Ishikawa (cell line): ENCODE measurements around the gene RNF183.

Source experiments
- CEBPB ChIP-seq: IDR thresholded peaks from 2 replicates; pipeline ENCODE4 v1.6.1; 2012
- CREB1 ChIP-seq: IDR thresholded peaks from 2 replicates; pipeline ENCODE4 v1.6.1; 2012; ENCODE audit warnings: low read depth
- EGR1 ChIP-seq: IDR thresholded peaks from 2 replicates; pipeline ENCODE4 v1.6.1; 2012
- EP300 ChIP-seq: IDR thresholded peaks from 2 replicates; pipeline ENCODE4 v1.6.1; 2012; ENCODE audit warnings: borderline replicate concordance
- FOXM1 ChIP-seq: IDR thresholded peaks from 2 replicates; pipeline ENCODE4 v1.6.1; 2012; ENCODE audit warnings: low read depth, borderline replicate concordance
- MAX ChIP-seq: IDR thresholded peaks from 2 replicates; pipeline ENCODE4 v1.6.1; 2012
- NFIC ChIP-seq: IDR thresholded peaks from 2 replicates; pipeline ENCODE4 v1.6.1; 2012
- RAD21 ChIP-seq: IDR thresholded peaks from 2 replicates; pipeline ENCODE4 v1.6.1; 2012; ENCODE audit warnings: low read depth
- TAF1 ChIP-seq: IDR thresholded peaks from 2 replicates; pipeline ENCODE4 v1.6.1; 2012; ENCODE audit warnings: low read depth, mild to moderate bottlenecking
- TEAD4 ChIP-seq: IDR thresholded peaks from 2 replicates; pipeline ENCODE4 v1.6.1; 2012
- YY1 ChIP-seq: IDR thresholded peaks from 2 replicates; pipeline ENCODE4 v1.6.1; 2012; ENCODE audit warnings: low read depth
- TF ChIP-seq, protein P1 (sequence below): IDR thresholded peaks from 2 replicates; pipeline ENCODE4 v1.6.1; 2012; ENCODE audit warnings: low read depth, mild to moderate bottlenecking

GRCh38 chr9:113299800-113300292 is 3.3 kb downstream of the RNF183 start:
- TF ChIP-seq, protein P1, sequence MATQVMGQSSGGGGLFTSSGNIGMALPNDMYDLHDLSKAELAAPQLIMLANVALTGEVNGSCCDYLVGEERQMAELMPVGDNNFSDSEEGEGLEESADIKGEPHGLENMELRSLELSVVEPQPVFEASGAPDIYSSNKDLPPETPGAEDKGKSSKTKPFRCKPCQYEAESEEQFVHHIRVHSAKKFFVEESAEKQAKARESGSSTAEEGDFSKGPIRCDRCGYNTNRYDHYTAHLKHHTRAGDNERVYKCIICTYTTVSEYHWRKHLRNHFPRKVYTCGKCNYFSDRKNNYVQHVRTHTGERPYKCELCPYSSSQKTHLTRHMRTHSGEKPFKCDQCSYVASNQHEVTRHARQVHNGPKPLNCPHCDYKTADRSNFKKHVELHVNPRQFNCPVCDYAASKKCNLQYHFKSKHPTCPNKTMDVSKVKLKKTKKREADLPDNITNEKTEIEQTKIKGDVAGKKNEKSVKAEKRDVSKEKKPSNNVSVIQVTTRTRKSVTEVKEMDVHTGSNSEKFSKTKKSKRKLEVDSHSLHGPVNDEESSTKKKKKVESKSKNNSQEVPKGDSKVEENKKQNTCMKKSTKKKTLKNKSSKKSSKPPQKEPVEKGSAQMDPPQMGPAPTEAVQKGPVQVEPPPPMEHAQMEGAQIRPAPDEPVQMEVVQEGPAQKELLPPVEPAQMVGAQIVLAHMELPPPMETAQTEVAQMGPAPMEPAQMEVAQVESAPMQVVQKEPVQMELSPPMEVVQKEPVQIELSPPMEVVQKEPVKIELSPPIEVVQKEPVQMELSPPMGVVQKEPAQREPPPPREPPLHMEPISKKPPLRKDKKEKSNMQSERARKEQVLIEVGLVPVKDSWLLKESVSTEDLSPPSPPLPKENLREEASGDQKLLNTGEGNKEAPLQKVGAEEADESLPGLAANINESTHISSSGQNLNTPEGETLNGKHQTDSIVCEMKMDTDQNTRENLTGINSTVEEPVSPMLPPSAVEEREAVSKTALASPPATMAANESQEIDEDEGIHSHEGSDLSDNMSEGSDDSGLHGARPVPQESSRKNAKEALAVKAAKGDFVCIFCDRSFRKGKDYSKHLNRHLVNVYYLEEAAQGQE = no peak
- no peak for TF ChIP-seq MAX
- TF ChIP-seq YY1 = no peak
- TF ChIP-seq CEBPB = no peak
- TF ChIP-seq RAD21 = no peak
- TF ChIP-seq FOXM1 = no peak
- TF ChIP-seq CREB1 = no peak
- TF ChIP-seq EP300 = no peak
- TF ChIP-seq NFIC = no peak
- TF ChIP-seq TAF1 = no peak
- no peak for TF ChIP-seq EGR1
- no peak for TF ChIP-seq TEAD4
